ENCODE data around the gene RGMA. TPM values are rescaled to one million over a fixed set of nuclear protein-coding genes. Genes with fewer than 3 reads are reported as not detected.

Gene RGMA
- total and polyA plus RNA-seq, 2 donors (not counting 3 experiments of a cell fraction or from before 2014, with no cell fraction given) = 0.06 to 0.13 TPM

DNA sequence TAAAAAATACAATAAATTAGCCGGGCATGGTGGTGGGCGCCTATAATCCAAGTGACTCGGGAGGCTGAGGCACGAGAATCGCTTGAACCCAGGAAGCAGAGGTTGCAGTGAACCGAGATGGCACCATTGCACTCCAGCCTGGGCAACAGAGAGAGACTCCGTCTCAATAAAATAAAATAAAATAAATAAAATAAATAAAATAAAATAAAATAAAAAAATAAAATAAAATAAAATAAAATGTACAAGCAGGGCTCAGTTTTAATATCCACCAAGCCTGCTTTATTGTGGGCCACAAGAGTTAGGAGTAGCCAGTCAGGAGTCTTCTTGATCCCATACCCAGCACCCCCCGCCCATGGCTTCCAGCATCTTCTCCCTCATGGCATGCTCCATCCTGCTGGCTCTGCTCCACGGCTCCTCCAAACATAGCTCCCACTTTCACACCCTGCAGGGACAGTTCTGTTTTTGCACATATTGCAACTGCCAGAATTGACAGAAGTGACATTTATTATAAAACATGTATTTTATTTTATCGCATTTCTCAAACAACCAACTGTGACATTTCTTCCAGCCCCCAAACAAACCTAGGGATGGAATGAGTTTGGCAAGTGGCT, 42.6 kb upstream of the RGMA start:
- H3K27me3 ChIP-seq (ENCODE audit: control insufficient read depth in 2 of 2, insufficient read depth in 2 of 2, low read length in 2 of 2) = no peaks in the 10 kb centered on the region
- no peak overlapping the region for H3K27ac ChIP-seq (ENCODE audit: insufficient read depth, low read depth, low read length)
- DNase-seq (ENCODE audit: low read depth, low spot score) (no peak), FAIRE-seq (no peak)
- H3K4me1 ChIP-seq (ENCODE audit: control insufficient read depth, extremely low read depth, insufficient read depth, low read length) = no peaks in the 10 kb centered on the region
- H3K4me2 ChIP-seq (ENCODE audit: insufficient read depth, low read length) = no peak overlapping the region
- no peaks in the 10 kb centered on the region for H3K36me3 ChIP-seq (ENCODE audit: control insufficient read depth in 2 of 2, extremely low read depth in 1 of 2, insufficient read depth in 2 of 2, low read length in 2 of 2)
- TF ChIP-seq POLR2A (IDR thresholded peaks at IDR 0.05; ENCODE audit: low read depth, low read length) = no peak
- no peak for TF ChIP-seq EZH2 (IDR thresholded peaks at IDR 0.05; ENCODE audit: borderline replicate concordance, low read depth, low read length, severe bottlenecking)
- no peak for TF ChIP-seq JUN (IDR thresholded peaks at IDR 0.05; ENCODE audit: borderline replicate concordance, insufficient read depth, insufficient read length, low read depth)
- no peak for TF ChIP-seq GATA2 (IDR thresholded peaks at IDR 0.05; ENCODE audit: insufficient read depth, insufficient read length, low read depth, low read length)
- TF ChIP-seq, protein P1, sequence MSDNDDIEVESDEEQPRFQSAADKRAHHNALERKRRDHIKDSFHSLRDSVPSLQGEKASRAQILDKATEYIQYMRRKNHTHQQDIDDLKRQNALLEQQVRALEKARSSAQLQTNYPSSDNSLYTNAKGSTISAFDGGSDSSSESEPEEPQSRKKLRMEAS (IDR thresholded peaks at IDR 0.05; ENCODE audit: insufficient read depth, insufficient read length) = no peak
- TF ChIP-seq FOS (IDR thresholded peaks at IDR 0.05; ENCODE audit: borderline replicate concordance, insufficient read depth, low read length) = no peak
- TF ChIP-seq POLR2AphosphoS5 (IDR thresholded peaks at IDR 0.05; ENCODE audit: insufficient read depth, low read depth, low read length) = no peak
- TF ChIP-seq MYC (IDR thresholded peaks at IDR 0.05; ENCODE audit: low read depth, low read length) = no peak
- TF ChIP-seq, protein P2, sequence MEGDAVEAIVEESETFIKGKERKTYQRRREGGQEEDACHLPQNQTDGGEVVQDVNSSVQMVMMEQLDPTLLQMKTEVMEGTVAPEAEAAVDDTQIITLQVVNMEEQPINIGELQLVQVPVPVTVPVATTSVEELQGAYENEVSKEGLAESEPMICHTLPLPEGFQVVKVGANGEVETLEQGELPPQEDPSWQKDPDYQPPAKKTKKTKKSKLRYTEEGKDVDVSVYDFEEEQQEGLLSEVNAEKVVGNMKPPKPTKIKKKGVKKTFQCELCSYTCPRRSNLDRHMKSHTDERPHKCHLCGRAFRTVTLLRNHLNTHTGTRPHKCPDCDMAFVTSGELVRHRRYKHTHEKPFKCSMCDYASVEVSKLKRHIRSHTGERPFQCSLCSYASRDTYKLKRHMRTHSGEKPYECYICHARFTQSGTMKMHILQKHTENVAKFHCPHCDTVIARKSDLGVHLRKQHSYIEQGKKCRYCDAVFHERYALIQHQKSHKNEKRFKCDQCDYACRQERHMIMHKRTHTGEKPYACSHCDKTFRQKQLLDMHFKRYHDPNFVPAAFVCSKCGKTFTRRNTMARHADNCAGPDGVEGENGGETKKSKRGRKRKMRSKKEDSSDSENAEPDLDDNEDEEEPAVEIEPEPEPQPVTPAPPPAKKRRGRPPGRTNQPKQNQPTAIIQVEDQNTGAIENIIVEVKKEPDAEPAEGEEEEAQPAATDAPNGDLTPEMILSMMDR (IDR thresholded peaks at IDR 0.05; ENCODE audit: extremely low read depth in 1 of 2, insufficient read depth in 1 of 2, low read depth in 1 of 2, low read length in 2 of 2) = no peak
- POLR2A ChIA-PET = no interaction called here
- dilution Hi-C loops (cut with MboI; ENCODE audit: extremely low pct_ligation_motif_present, low sequenced_read_pairs) (no loop called here), intact Hi-C loops (cut with micrococcal nuclease) (no loop called here)
- no peak overlapping the region for H2AFZ ChIP-seq (ENCODE audit: low read depth, low read length)
- H3K79me2 ChIP-seq (ENCODE audit: control insufficient read depth, insufficient read depth, low read length) = no peaks in the 10 kb centered on the region
- no TSS peak for BruUV-seq (replicated peaks)
- no peak overlapping the region for H3K4me3 ChIP-seq (replicated peaks in 1 of 3; ENCODE audit: insufficient read depth in 1 of 3, low read depth in 1 of 3, low read length in 3 of 3)
- no peaks in the 10 kb centered on the region for H4K20me1 ChIP-seq (replicated peaks; ENCODE audit: control insufficient read depth, extremely low read depth, insufficient read depth, low read length)
- H3K9ac ChIP-seq (replicated peaks; ENCODE audit: extremely low read depth, insufficient read depth, low read length) = no peak overlapping the region
- CTCF ChIA-PET = no interaction called here
- no peaks in the 10 kb centered on the region for H3K9me1 ChIP-seq (replicated peaks; ENCODE audit: control insufficient read depth, extremely low read depth, insufficient read depth, low read length)
- peaks cover 2% of the 10 kb centered on the region for H3K9me3 ChIP-seq (replicated peaks; ENCODE audit: control insufficient read depth, insufficient read depth, low read length)
